Calu3 (cell line): ENCODE data around the gene RDH14. TPM values are rescaled to one million over a fixed set of nuclear protein-coding genes. Genes with fewer than 3 reads are reported as not detected.

Experiments used
- BruUV-seq: library from RNA; stranded (reverse); fragments of 400-500 nt; replicated peaks from 2 replicates; lab custom pipeline; 2021; lab: Mats Ljungman, UMichigan
- CTCF ChIA-PET: fragments of 300-600 bp; sonication (Branson Sonifier 250); formaldehyde crosslinking; loops from one replicate; lab custom pipeline; 2022; ENCODE audit warnings: antibody characterized with exemption; lab: Charles Lee
- DNase-seq: peaks from one replicate; pipeline ENCODE4 v3.0.0; 2022
- H3K27ac Mint-ChIP-seq: one replicate; pipeline ENCODE4 v1.8.0; 2022; ENCODE audit warnings: mixed read lengths; ENCODE audit not compliant: unreplicated experiment
- H3K27me3 Mint-ChIP-seq: one replicate; pipeline ENCODE4 v1.8.0; 2022; ENCODE audit warnings: mixed read lengths; ENCODE audit not compliant: unreplicated experiment
- H3K36me3 Mint-ChIP-seq: one replicate; pipeline ENCODE4 v1.8.0; 2022; ENCODE audit warnings: mild to moderate bottlenecking, moderate library complexity, mixed read lengths; ENCODE audit not compliant: insufficient read depth, unreplicated experiment
- H3K4me1 Mint-ChIP-seq: one replicate; pipeline ENCODE4 v1.8.0; 2022; ENCODE audit warnings: mild to moderate bottlenecking, low read depth, mixed read lengths; ENCODE audit not compliant: unreplicated experiment
- H3K4me3 Mint-ChIP-seq: one replicate; pipeline ENCODE4 v1.8.0; 2022; ENCODE audit warnings: mild to moderate bottlenecking, low read depth, moderate library complexity, mixed read lengths; ENCODE audit not compliant: unreplicated experiment
- H3K9me3 Mint-ChIP-seq: one replicate; pipeline ENCODE4 v1.8.0; 2022; ENCODE audit warnings: low read depth, mixed read lengths; ENCODE audit not compliant: unreplicated experiment
- intact Hi-C: fragments of 100-400 bp; cut with micrococcal nuclease; formaldehyde crosslinking; loops from one replicate; pipeline ENCODE4 v1.10.0; 2022; ENCODE audit not compliant: unreplicated experiment
- total RNA-seq: library from RNA; stranded (reverse); gene quantifications from 2 replicates; pipeline ENCODE4 v1.2.3, GENCODE V29; 2022
- TF ChIP-seq, protein P1 (sequence below): fragments of 200-600 bp; IDR thresholded peaks from one replicate; pipeline ENCODE4 v1.8.0; 2022; ENCODE audit warnings: antibody characterized with exemption; ENCODE audit not compliant: unreplicated experiment

RDH14 gene
- total RNA-seq, 1 experiment from 2014 or later, result 17.1 TPM

- intact Hi-C loops, result no loop called here
- H3K27me3 Mint-ChIP-seq, result peaks cover 18% of the 10 kb centered on the region
- no peaks in the 10 kb centered on the region for H3K36me3 Mint-ChIP-seq
- no peak for DNase-seq
- BruUV-seq, result no TSS peak
- H3K4me3 Mint-ChIP-seq, result no peak overlapping the region
- no peaks in the 10 kb centered on the region for H3K9me3 Mint-ChIP-seq
- TF ChIP-seq, protein P1, sequence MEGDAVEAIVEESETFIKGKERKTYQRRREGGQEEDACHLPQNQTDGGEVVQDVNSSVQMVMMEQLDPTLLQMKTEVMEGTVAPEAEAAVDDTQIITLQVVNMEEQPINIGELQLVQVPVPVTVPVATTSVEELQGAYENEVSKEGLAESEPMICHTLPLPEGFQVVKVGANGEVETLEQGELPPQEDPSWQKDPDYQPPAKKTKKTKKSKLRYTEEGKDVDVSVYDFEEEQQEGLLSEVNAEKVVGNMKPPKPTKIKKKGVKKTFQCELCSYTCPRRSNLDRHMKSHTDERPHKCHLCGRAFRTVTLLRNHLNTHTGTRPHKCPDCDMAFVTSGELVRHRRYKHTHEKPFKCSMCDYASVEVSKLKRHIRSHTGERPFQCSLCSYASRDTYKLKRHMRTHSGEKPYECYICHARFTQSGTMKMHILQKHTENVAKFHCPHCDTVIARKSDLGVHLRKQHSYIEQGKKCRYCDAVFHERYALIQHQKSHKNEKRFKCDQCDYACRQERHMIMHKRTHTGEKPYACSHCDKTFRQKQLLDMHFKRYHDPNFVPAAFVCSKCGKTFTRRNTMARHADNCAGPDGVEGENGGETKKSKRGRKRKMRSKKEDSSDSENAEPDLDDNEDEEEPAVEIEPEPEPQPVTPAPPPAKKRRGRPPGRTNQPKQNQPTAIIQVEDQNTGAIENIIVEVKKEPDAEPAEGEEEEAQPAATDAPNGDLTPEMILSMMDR, result no peak
- CTCF ChIA-PET, result no interaction called here
- H3K4me1 Mint-ChIP-seq, result no peaks in the 10 kb centered on the region
- H3K27ac Mint-ChIP-seq, result no peak overlapping the region
Observed at GRCh38 chr2:18536100-18536499, 24.4 kb downstream of the RDH14 start.

GRCh38 chr2:18531194-18531593 is 29.3 kb downstream of the RDH14 start:
- no peak overlapping the region for H3K4me3 Mint-ChIP-seq
- BruUV-seq, result no TSS peak
- intact Hi-C loops, result no loop called here
- TF ChIP-seq, protein P1, result no peak
- no peak overlapping the region for H3K27ac Mint-ChIP-seq
- no peak for DNase-seq
- peaks cover 18% of the 10 kb centered on the region for H3K27me3 Mint-ChIP-seq
- no peaks in the 10 kb centered on the region for H3K9me3 Mint-ChIP-seq
- CTCF ChIA-PET, result no interaction called here
- no peaks in the 10 kb centered on the region for H3K36me3 Mint-ChIP-seq
- H3K4me1 Mint-ChIP-seq, result no peaks in the 10 kb centered on the region

DNA sequence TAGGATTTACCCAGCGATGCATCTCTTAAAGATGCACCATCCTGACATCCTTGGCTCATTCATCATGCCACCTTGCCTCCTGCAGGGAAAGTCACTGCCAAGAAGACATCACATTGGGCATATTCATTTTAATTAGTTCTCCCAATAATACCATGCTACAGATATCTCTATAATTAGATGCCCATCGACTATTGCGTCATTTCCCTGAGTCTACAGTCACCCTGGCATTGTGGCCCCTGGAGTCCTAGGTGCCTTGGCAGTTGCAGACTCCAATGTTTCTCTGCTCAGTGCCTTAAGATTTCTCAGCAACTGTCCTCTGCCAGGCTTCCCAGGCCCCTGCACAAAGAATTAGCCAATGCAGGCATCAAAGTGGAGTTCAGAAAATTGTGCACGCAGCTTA is 32.6 kb downstream of the RDH14 start:
- CTCF ChIA-PET, result no interaction called here
- no peaks in the 10 kb centered on the region for H3K9me3 Mint-ChIP-seq
- peaks cover 22% of the 10 kb centered on the region for H3K27me3 Mint-ChIP-seq
- no peaks in the 10 kb centered on the region for H3K36me3 Mint-ChIP-seq
- DNase-seq, result no peak
- intact Hi-C loops, result loop anchor here (10.0 kb wide), 2 partner anchors 297 to 1337 kb away; no protein-coding TSS in a partner anchor
- no TSS peak for BruUV-seq
- H3K4me3 Mint-ChIP-seq, result no peak overlapping the region
- TF ChIP-seq, protein P1, result no peak
- H3K4me1 Mint-ChIP-seq, result no peaks in the 10 kb centered on the region
- no peak overlapping the region for H3K27ac Mint-ChIP-seq

DNA sequence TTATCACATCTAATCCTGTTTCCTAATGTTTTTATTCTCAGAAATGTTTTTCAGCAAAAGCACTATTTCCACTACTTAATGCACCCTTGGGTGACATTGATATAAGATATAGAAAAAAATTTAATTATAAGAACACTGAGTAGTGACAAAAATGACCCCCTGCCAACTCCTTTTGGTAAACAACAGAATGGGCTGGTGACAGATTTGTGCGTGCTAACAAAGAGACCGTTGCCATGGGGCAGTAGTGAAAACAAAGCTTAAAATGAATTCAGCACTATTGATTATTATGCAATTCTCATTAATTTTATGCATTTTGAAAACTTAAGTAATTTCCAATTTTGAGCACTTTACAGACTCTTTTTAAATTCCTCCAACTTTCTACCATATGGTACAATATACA is 33.1 kb downstream of the RDH14 start:
- Mint-ChIP-seq H3K36me3 (no peaks in the 10 kb centered on the region), H3K4me1 (no peaks in the 10 kb centered on the region), H3K4me3 (no peak overlapping the region), H3K27ac (no peak overlapping the region), H3K9me3 (no peaks in the 10 kb centered on the region), H3K27me3 (peaks cover 27% of the 10 kb centered on the region)
- CTCF ChIA-PET, result no interaction called here
- TF ChIP-seq, protein P1, result no peak
- intact Hi-C loops, result loop anchor here (10.0 kb wide), 2 partner anchors 297 to 1337 kb away; no protein-coding TSS in a partner anchor
- BruUV-seq, result no TSS peak
- no peak for DNase-seq
